ENCODE measurements around the gene TGIF1. TPM values are rescaled to one million over a fixed set of nuclear protein-coding genes. Genes with fewer than 3 reads are reported as not detected.
"Not testable (repeated sequence)": the region's sequence is repeated elsewhere in the genome, so short reads cannot be mapped to it uniquely, and the experiment has no call there.

Gene TGIF1
- total RNA-seq, 2 experiments from 2014 or later = 12.5 to 14.7 TPM

GRCh38 chr18:3463051-3463450 lies 13.1 kb downstream of the TGIF1 start:
- DNase-seq = no peak
- no peak overlapping the region for H3K27ac Mint-ChIP-seq
- CTCF ChIA-PET = interaction anchor here (0.6 to 0.7 kb wide), 2 partner anchors 115 to 217 kb away, joined by 3 read pairs; no protein-coding TSS in a partner anchor
- peaks cover 14% of the 10 kb centered on the region for H3K9me3 Mint-ChIP-seq
- no peak overlapping the region for H3K4me3 Mint-ChIP-seq
- H3K36me3 Mint-ChIP-seq (ENCODE audit: low read depth) = peaks cover 34% of the 10 kb centered on the region
- H3K27me3 Mint-ChIP-seq = no peaks in the 10 kb centered on the region
- POLR2A ChIA-PET = no interaction called here
- peaks cover 32% of the 10 kb centered on the region for H3K4me1 Mint-ChIP-seq

DNA sequence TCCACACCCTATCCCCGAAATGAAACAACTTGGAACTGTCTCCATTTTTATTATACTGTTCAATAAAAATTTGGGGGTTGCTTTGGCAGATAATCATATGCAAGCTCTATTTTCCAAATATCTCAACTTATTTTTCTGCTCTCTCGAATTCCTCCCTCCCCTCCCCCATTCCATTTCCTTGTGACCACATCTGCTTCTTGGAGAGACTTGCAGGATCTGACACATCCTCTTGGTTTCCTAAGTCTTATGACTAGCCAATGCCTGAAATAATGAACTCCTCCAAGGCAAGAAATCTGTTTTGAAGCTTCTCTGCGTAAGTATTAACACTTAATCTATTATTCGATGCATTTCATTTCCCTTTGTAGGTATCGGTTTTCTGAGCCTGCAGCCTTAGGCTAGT lies 16.1 kb downstream of the TGIF1 start:
- H3K27ac Mint-ChIP-seq = peak overlapping the region; percentile 62
- DNase-seq = no peak
- peaks cover 5% of the 10 kb centered on the region for H3K9me3 Mint-ChIP-seq
- H3K36me3 Mint-ChIP-seq (ENCODE audit: low read depth) = peaks cover 10% of the 10 kb centered on the region
- peaks cover 16% of the 10 kb centered on the region for H3K4me1 Mint-ChIP-seq
- ChIA-PET CTCF (interaction anchor here (1.0 to 2.8 kb wide), 3 partner anchors 8 to 169 kb away, joined by 3 to 13 read pairs (median 4); no protein-coding TSS in a partner anchor), POLR2A (no interaction called here)
- no peak overlapping the region for H3K4me3 Mint-ChIP-seq
- no peaks in the 10 kb centered on the region for H3K27me3 Mint-ChIP-seq

DNA sequence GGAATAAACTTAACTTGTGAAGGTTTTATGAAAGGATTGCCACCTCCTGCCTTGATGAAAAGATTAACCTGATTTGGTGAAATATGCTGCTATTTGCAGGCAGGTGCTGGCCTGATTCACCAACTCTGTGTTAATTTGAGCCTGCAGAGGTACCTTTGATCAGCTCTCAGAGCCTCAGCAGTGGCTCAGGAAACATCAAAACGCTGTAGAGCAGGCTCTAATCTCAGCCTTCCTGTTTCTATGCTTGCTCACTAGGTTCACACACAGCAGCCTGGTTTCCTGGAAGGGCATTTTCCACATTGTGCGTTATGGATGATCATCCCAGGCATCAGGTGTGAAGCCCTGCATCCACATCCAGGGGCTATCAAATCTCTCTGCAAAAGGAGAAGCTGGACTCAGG lies 16.9 kb downstream of the TGIF1 start:
- H3K4me1 Mint-ChIP-seq = peaks cover 16% of the 10 kb centered on the region
- H3K9me3 Mint-ChIP-seq = peaks cover 4% of the 10 kb centered on the region
- POLR2A ChIA-PET = no interaction called here
- H3K4me3 Mint-ChIP-seq = no peak overlapping the region
- peak; percentile 23 for DNase-seq
- no peaks in the 10 kb centered on the region for H3K27me3 Mint-ChIP-seq
- peaks cover 7% of the 10 kb centered on the region for H3K36me3 Mint-ChIP-seq (ENCODE audit: low read depth)
- H3K27ac Mint-ChIP-seq = no peak overlapping the region
- CTCF ChIA-PET = interaction anchor here (1.5 to 2.8 kb wide), 3 partner anchors 9 to 12 kb away, joined by 4 to 13 read pairs (median 6); no protein-coding TSS in a partner anchor

- Mint-ChIP-seq H3K36me3 (ENCODE audit: low read depth) (no peaks in the 10 kb centered on the region), H3K27ac (no peak overlapping the region), H3K9me3 (no peaks in the 10 kb centered on the region), H3K27me3 (no peaks in the 10 kb centered on the region), H3K4me3 (no peak overlapping the region), H3K4me1 (peaks cover 20% of the 10 kb centered on the region)
- ChIA-PET POLR2A (no interaction called here), CTCF (interaction anchor here (0.7 to 1.9 kb wide), 3 partner anchors 10 to 511 kb away, joined by 4 to 6 read pairs (median 5); no protein-coding TSS in a partner anchor)
- no peak for DNase-seq
These were observed 18.2 kb downstream of the TGIF1 start for GRCh38 chr18:3468066-3468705.

- Mint-ChIP-seq H3K27me3 (no peaks in the 10 kb centered on the region), H3K9me3 (no peaks in the 10 kb centered on the region), H3K27ac (no peak overlapping the region), H3K36me3 (ENCODE audit: low read depth) (no peaks in the 10 kb centered on the region), H3K4me1 (peaks cover 26% of the 10 kb centered on the region), H3K4me3 (no peak overlapping the region)
- no peak for DNase-seq
- ChIA-PET POLR2A (no interaction called here), CTCF (interaction anchor here (0.7 to 1.4 kb wide), 3 partner anchors 11 to 512 kb away, joined by 3 to 5 read pairs (median 4); no protein-coding TSS in a partner anchor)
These were observed 18.9 kb downstream of the TGIF1 start for GRCh38 chr18:3468833-3469232.

DNA sequence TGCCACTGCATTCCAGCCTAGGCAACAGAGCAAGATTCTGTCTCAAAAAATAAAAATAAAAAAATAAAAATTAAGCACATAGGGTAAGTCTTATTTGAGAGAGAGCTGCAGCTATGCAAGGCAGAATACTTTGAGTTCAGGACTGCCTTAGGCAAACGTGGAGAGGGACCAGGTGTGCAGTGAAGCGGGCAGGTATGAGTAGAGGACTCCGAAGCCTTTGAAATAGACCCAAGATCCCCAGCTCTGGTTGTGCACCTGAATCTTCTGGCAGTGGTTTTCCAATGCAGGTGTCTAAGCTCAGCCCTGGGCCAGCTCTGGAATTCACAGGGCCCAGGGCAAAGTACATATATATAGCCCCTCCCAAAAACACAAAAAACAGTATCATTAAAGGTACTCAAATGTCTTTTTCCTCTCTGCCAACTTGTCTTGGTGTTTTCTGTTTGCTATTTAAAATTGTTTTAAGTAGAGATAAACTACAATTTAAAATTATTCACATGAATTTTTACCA lies 21.2 kb downstream of the TGIF1 start:
- H3K27ac Mint-ChIP-seq = no peak overlapping the region
- no peak overlapping the region for H3K4me3 Mint-ChIP-seq
- peaks cover 27% of the 10 kb centered on the region for H3K4me1 Mint-ChIP-seq
- H3K9me3 Mint-ChIP-seq = peaks cover 6% of the 10 kb centered on the region
- H3K36me3 Mint-ChIP-seq (ENCODE audit: low read depth) = no peaks in the 10 kb centered on the region
- DNase-seq = no peak
- peaks cover 4% of the 10 kb centered on the region for H3K27me3 Mint-ChIP-seq
- ChIA-PET CTCF (interaction anchor here (0.9 to 1.6 kb wide), 3 partner anchors 10 to 195 kb away, joined by 3 to 7 read pairs (median 4); no protein-coding TSS in a partner anchor), POLR2A (no interaction called here)

DNA sequence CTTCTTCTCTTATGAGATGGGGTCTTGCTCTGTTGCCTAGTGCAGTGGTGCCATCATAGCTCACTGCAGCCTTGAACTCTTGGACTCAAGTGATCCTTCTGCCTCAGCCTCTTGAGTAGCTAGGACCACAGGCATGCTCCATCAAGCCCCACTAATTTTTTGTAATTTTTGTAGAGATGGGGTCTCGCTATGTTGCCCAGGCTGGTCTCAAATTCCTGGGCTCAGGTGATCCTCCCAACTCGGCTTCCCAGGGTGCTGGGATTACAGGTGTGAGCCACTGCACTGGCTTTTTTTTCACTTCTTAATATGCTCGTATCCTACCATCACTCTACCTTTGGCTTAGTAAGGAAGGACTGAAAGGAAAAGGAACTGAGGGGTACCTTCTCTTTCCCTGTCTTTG lies 22.1 kb downstream of the TGIF1 start:
- POLR2A ChIA-PET; H3K36me3 Mint-ChIP-seq (ENCODE audit: low read depth); H3K27me3 Mint-ChIP-seq; CTCF ChIA-PET; H3K4me3 Mint-ChIP-seq; DNase-seq; H3K9me3 Mint-ChIP-seq; H3K27ac Mint-ChIP-seq: not testable (repeated sequence)
- peaks cover 18% of the 10 kb centered on the region for H3K4me1 Mint-ChIP-seq

- Mint-ChIP-seq H3K4me3 (no peak overlapping the region), H3K27me3 (peaks cover 4% of the 10 kb centered on the region), H3K4me1 (peaks cover 15% of the 10 kb centered on the region), H3K27ac (peak overlapping the region; percentile 9), H3K9me3 (peaks cover 6% of the 10 kb centered on the region), H3K36me3 (ENCODE audit: low read depth) (no peaks in the 10 kb centered on the region)
- DNase-seq = no peak
- ChIA-PET CTCF (interaction anchor here (1.3 kb wide), 1 partner anchor 58 kb away, joined by 3 read pairs; no protein-coding TSS in a partner anchor), POLR2A (no interaction called here)
These were observed 22.9 kb downstream of the TGIF1 start for GRCh38 chr18:3472681-3473544.

DNA sequence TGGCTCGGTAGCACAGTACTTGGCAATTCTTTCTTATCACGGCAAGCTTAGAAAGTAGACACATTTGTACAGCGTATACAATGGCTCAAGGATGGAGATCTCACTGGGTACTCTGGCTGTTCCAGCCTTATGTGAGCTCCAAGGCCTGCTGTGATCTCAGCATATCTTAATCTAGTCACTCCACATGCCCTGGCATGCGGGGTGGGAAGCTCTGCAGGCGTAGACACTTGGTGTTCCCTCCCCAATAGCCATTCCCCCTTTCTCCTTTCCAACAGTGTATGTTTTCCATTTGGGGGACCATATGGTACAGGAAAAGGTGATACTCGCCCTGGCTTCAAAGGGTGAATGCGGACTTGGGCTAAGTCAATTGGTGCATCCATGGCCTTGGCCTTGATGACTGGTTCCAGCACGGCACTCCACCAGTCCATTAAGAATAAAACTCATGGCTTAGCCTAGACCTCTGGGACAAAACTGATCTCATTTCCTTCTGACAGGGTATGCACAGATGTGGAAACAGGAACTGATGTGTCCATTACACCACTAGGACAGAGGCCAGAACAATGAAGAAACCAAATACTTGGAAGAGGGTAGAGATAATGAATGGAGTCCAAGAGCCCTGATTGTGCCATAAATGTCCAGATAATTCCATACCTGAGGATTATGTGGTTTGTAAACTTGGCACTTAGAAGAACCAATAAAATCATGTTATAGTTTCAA lies 28.4 kb downstream of the TGIF1 start:
- no peaks in the 10 kb centered on the region for H3K36me3 Mint-ChIP-seq (ENCODE audit: low read depth)
- H3K27ac Mint-ChIP-seq = no peak overlapping the region
- peaks cover 7% of the 10 kb centered on the region for H3K27me3 Mint-ChIP-seq
- DNase-seq = no peak
- H3K4me3 Mint-ChIP-seq = no peak overlapping the region
- ChIA-PET POLR2A (no interaction called here), CTCF (interaction anchor here (1.1 to 1.8 kb wide), 4 partner anchors 8 to 25 kb away, joined by 3 to 6 read pairs (median 4); no protein-coding TSS in a partner anchor)
- H3K9me3 Mint-ChIP-seq = peaks cover 6% of the 10 kb centered on the region
- H3K4me1 Mint-ChIP-seq = peaks cover 9% of the 10 kb centered on the region

GRCh38 chr18:3479978-3480509 lies 30.1 kb downstream of the TGIF1 start:
- Mint-ChIP-seq H3K9me3 (peaks cover 2% of the 10 kb centered on the region), H3K27ac (no peak overlapping the region), H3K4me3 (no peak overlapping the region), H3K27me3 (peaks cover 4% of the 10 kb centered on the region), H3K36me3 (ENCODE audit: low read depth) (no peaks in the 10 kb centered on the region), H3K4me1 (no peaks in the 10 kb centered on the region)
- CTCF ChIA-PET = interaction anchor here (1.6 kb wide), 1 partner anchor 26 kb away, joined by 4 read pairs; no protein-coding TSS in a partner anchor
- POLR2A ChIA-PET = no interaction called here
- DNase-seq = no peak

GRCh38 chr18:3480827-3481573 lies 31.0 kb downstream of the TGIF1 start:
- no peak overlapping the region for H3K27ac Mint-ChIP-seq
- peaks cover 4% of the 10 kb centered on the region for H3K27me3 Mint-ChIP-seq
- ChIA-PET CTCF (interaction anchor here (1.3 kb wide), 1 partner anchor 10 kb away, joined by 3 read pairs; no protein-coding TSS in a partner anchor), POLR2A (no interaction called here)
- H3K36me3 Mint-ChIP-seq (ENCODE audit: low read depth) = no peaks in the 10 kb centered on the region
- no peaks in the 10 kb centered on the region for H3K4me1 Mint-ChIP-seq
- H3K9me3 Mint-ChIP-seq = no peaks in the 10 kb centered on the region
- no peak overlapping the region for H3K4me3 Mint-ChIP-seq
- DNase-seq = no peak

All from activated CD4-positive, alpha-beta T cell treated with anti-CD3 and anti-CD28 coated beads, Interleukin-2, amount 10 ng/mL, durations not matched to agents 7 days and 5 days (primary cell).